ENCODE measurements around the gene BDKRB1. TPM values are rescaled to one million over a fixed set of nuclear protein-coding genes. Genes with fewer than 3 reads are reported as not detected.

Gene BDKRB1
- total RNA-seq, result 31.6 and 33.1 TPM in 2 replicates

GRCh38 chr14:96255501-96256366 is at the start of gene BDKRB1:
BDKRB1 (plus strand) TSS chr14:96256210; CDS start chr14:96263683, 7,473 bp downstream.

Other genes with a start within 250 kb of the BDKRB1 start
- 13.5 and 13.7 TPM in 2 replicates for gene C14orf132, start 216.8 kb upstream of the BDKRB1 start, total RNA-seq
- 38.6 and 68.3 TPM in 2 replicates for gene BDKRB2, start 51.4 kb upstream of the BDKRB1 start, total RNA-seq
- gene ATG2B, start 107.1 kb downstream of the BDKRB1 start, total RNA-seq, result 22.0 and 24.4 TPM in 2 replicates
- 24.0 and 25.6 TPM in 2 replicates for gene GSKIP, start 107.3 kb downstream of the BDKRB1 start, total RNA-seq
- gene AK7, start 135.9 kb downstream of the BDKRB1 start, total RNA-seq, result 0.28 and 0.74 TPM in 2 replicates
- gene PAPOLA, start 246.2 kb downstream of the BDKRB1 start, total RNA-seq, result 62.9 and 76.8 TPM in 2 replicates